OCI-LY1 (cell line): ENCODE results near the gene RPL37.
"Not testable (repeated sequence)": the region's sequence is repeated elsewhere in the genome, so short reads cannot be mapped to it uniquely, and the experiment has no call there.

Source experiments
- CTCF ChIP-seq: fragments of 200-600 bp; sonication (generic), shearing (Covaris generic); IDR thresholded peaks from 2 replicates; pipeline ENCODE4 v1.5.1; 2017; ENCODE audit warnings: mild to moderate bottlenecking, antibody characterized with exemption, low read length, moderate library complexity, mixed read lengths
- EZH2 ChIP-seq: fragments of 200-600 bp; sonication (generic), shearing (Covaris generic); IDR thresholded peaks from 2 replicates; pipeline ENCODE4 v1.8.0; 2017; ENCODE audit warnings: borderline replicate concordance, mixed run types, mild to moderate bottlenecking, antibody characterized with exemption, low read length, moderate library complexity, mixed read lengths

GRCh38 chr5:40792691-40793090 is 42.3 kb downstream of the RPL37 start:
- not testable (repeated sequence) for TF ChIP-seq CTCF, EZH2
